Natural killer cell (primary cell): ENCODE data around the gene ECI1. TPM values are rescaled to one million over a fixed set of nuclear protein-coding genes. Genes with fewer than 3 reads are reported as not detected.

Experiments used
- ATAC-seq, 3 donors: fragments of 150-1000 bp in 2 of 3; fragments of 200-7000 bp in 1 of 3; cut with Tn5 transposase; 1 replicate in 1 of 3; 2 replicates in 2 of 3; pipeline ENCODE4 v1.10.0; 2021; ENCODE audit warnings: mild to moderate bottlenecking in 2 of 3, moderate library complexity in 2 of 3
- DNase-seq, 2 donors: peaks; one replicate each; pipeline versions ENCODE4 v3.0.0 to v3.0.0-alpha.2; 2013 to 2021; ENCODE audit warnings: mixed read lengths in 1 of 2
- H3K27ac ChIP-seq: one replicate; pipeline ENCODE4 v1.5.1; 2013; ENCODE audit warnings: mild to moderate bottlenecking, low read length
- H3K27me3 ChIP-seq: one replicate; pipeline ENCODE4 v1.6.1; 2013; ENCODE audit warnings: low read length; ENCODE audit not compliant: control insufficient read depth, insufficient read depth
- H3K36me3 ChIP-seq: one replicate; pipeline ENCODE4 v1.6.1; 2013; ENCODE audit warnings: low read length; ENCODE audit not compliant: control insufficient read depth, insufficient read depth
- H3K4me1 ChIP-seq: one replicate; pipeline ENCODE4 v1.6.1; 2013; ENCODE audit warnings: low read length; ENCODE audit not compliant: control insufficient read depth, insufficient read depth
- H3K4me3 ChIP-seq: one replicate; pipeline ENCODE4 v1.5.1; 2013; ENCODE audit warnings: low read length
- H3K9me3 ChIP-seq: one replicate; pipeline ENCODE4 v1.6.1; 2013; ENCODE audit warnings: low read length; ENCODE audit not compliant: control insufficient read depth, insufficient read depth
- H3K27ac Mint-ChIP-seq, 2 donors: one replicate each; pipeline ENCODE4 v1.8.0; 2022; ENCODE audit warnings: mild to moderate bottlenecking in 2 of 2, mixed read lengths in 2 of 2, moderate library complexity in 1 of 2
- H3K27me3 Mint-ChIP-seq, 2 donors: one replicate each; pipeline ENCODE4 v1.8.0; 2022; ENCODE audit warnings: low read depth in 2 of 2, mixed read lengths in 2 of 2
- H3K36me3 Mint-ChIP-seq: one replicate; pipeline ENCODE4 v1.8.0; 2022; ENCODE audit warnings: mixed read lengths
- H3K4me1 Mint-ChIP-seq, 2 donors: one replicate each; pipeline ENCODE4 v1.8.0; 2022; ENCODE audit warnings: mixed read lengths in 2 of 2
- H3K4me3 Mint-ChIP-seq: one replicate; pipeline ENCODE4 v1.8.0; 2022; ENCODE audit warnings: mild to moderate bottlenecking, moderate library complexity, mixed read lengths
- H3K9me3 Mint-ChIP-seq, 2 donors: one replicate each; pipeline ENCODE4 v1.8.0; 2022; ENCODE audit warnings: mixed read lengths in 2 of 2
- WGBS: methylation state at CpG from one replicate; pipeline ENCODE4 v1.1.7; 2013; ENCODE audit warnings: missing lambda C conversion rate; ENCODE audit not compliant: insufficient coverage; 5-methylcytosine and 5-hydroxymethylcytosine counted together
- intact Hi-C: fragments of 100-400 bp; cut with micrococcal nuclease; formaldehyde crosslinking; loops from one replicate; pipeline ENCODE4 v1.14.2; 2022
- total RNA-seq, 4 donors: library from RNA; stranded (reverse); fragments of 120-200 nt in 1 of 4; gene quantifications; one replicate each; pipeline versions ENCODE4 v1.2.3 to v1.2.4, GENCODE V29; 2013 to 2022
- TF ChIP-seq, protein P1 (sequence below): fragments of 200-600 bp; IDR thresholded peaks from one replicate; pipeline ENCODE4 v1.8.0; 2022; ENCODE audit warnings: antibody characterized with exemption

ECI1 gene
- total RNA-seq, 3 donors from 2014 or later (not counting 1 experiment from before 2014, with no cell fraction given): 14.6 to 19.2 (median 19.0) TPM

DNA sequence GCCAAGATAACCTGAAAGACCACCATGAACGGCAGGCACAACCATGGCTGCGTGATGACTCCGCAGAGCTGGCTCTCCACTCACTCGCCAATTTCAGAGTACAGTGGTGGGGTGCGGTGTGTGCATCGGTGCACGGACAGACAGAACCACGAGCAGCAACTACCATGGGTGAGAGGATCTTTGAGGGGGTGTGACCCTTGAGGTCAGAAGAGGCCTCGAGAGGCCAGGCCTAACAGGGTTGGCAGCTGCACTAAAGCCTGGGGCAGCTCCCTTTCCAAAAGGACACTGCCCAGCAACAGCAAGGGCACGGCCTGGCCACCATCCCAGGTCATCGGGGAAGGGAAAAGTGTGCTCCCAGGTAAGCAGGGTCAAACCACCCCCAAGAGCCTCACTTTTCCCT lies 1.9 kb upstream of the ECI1 start:
- no peak overlapping the region for H3K27ac ChIP-seq

GRCh38 chr16:2252806-2253148 lies 1.4 kb upstream of the ECI1 start:
- H3K36me3 ChIP-seq: peaks cover 37% of the 10 kb centered on the region
- TF ChIP-seq, protein P1, sequence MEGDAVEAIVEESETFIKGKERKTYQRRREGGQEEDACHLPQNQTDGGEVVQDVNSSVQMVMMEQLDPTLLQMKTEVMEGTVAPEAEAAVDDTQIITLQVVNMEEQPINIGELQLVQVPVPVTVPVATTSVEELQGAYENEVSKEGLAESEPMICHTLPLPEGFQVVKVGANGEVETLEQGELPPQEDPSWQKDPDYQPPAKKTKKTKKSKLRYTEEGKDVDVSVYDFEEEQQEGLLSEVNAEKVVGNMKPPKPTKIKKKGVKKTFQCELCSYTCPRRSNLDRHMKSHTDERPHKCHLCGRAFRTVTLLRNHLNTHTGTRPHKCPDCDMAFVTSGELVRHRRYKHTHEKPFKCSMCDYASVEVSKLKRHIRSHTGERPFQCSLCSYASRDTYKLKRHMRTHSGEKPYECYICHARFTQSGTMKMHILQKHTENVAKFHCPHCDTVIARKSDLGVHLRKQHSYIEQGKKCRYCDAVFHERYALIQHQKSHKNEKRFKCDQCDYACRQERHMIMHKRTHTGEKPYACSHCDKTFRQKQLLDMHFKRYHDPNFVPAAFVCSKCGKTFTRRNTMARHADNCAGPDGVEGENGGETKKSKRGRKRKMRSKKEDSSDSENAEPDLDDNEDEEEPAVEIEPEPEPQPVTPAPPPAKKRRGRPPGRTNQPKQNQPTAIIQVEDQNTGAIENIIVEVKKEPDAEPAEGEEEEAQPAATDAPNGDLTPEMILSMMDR: no peak
- H3K4me3 ChIP-seq: no peak overlapping the region
- H3K27ac ChIP-seq: peak overlapping the region; percentile 68
- Mint-ChIP-seq H3K36me3 (no peaks in the 10 kb centered on the region), H3K27ac (peak overlapping the region; percentile 54 to 85), H3K4me1 (peaks cover 0 to 14% of the 10 kb centered on the region in 2 donors), H3K4me3 (no peak overlapping the region), H3K9me3 (no peaks in the 10 kb centered on the region), H3K27me3 (no peaks in the 10 kb centered on the region)
- 89% methylated on average over 7 of the region's 7 CpGs for WGBS
- no peaks in the 10 kb centered on the region for H3K9me3 ChIP-seq
- H3K4me1 ChIP-seq: peaks cover 19% of the 10 kb centered on the region
- no peaks in the 10 kb centered on the region for H3K27me3 ChIP-seq
- intact Hi-C loops: no loop called here
- no peak for ATAC-seq
- no peak for DNase-seq

More for the DNA sequence above, 1.9 kb upstream of the ECI1 start:
- 86% methylated on average over 9 of the region's 11 CpGs for WGBS
- intact Hi-C loops: no loop called here
- TF ChIP-seq, protein P1: no peak
- Mint-ChIP-seq H3K4me3 (no peak overlapping the region), H3K9me3 (no peaks in the 10 kb centered on the region), H3K4me1 (peaks cover 0 to 14% of the 10 kb centered on the region in 2 donors), H3K27ac (peak overlapping the region; percentile 54 to 85), H3K27me3 (no peaks in the 10 kb centered on the region), H3K36me3 (no peaks in the 10 kb centered on the region)
- Histone ChIP-seq H3K9me3 (no peaks in the 10 kb centered on the region), H3K27me3 (no peaks in the 10 kb centered on the region), H3K4me3 (no peak overlapping the region), H3K36me3 (peaks cover 42% of the 10 kb centered on the region), H3K4me1 (peaks cover 19% of the 10 kb centered on the region)
- DNase-seq: no peak
- ATAC-seq: no peak

DNA sequence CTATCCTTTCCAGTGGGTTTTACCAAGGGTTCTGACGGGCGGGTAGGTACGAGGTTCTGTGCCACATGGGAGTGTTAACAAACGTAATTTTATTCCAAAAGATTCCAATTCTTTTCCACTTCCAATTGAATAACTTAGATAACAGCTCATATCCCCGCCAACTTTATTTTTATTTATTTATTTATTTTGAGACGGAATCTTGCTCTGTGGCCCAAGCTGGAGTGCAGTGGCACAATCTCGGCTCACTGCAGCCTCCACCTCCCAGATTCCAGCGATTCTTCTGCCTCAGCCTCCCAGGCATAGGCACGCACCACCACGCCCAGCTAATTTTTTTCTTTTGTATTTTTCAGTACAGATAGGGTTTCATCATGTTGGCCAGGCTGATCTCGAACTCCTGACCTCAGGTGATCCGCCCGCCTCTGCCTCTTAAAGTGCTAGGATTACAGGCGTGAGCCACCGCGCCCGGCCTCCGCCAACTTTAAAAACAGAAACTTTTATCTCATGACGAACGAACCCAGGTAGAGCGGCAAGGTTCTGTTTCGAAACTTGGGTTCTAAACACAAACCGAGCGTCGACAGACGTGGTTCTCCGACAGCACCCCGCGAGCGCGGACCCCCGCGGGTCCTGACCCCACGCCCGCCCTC lies 613 bp downstream of the ECI1 start:
- peak overlapping the region; percentile 71 for H3K27ac ChIP-seq
- H3K9me3 ChIP-seq: no peaks in the 10 kb centered on the region
- peak in 1 of 2 donors; percentile 65 for DNase-seq
- no peaks in the 10 kb centered on the region for H3K27me3 Mint-ChIP-seq
- peak overlapping the region; percentile 61 for H3K4me3 ChIP-seq
- peaks cover 25% of the 10 kb centered on the region for H3K36me3 ChIP-seq
- peak overlapping the region; percentile 90 for H3K4me3 Mint-ChIP-seq
- H3K4me1 Mint-ChIP-seq: peaks cover 0 to 6% of the 10 kb centered on the region in 2 donors
- H3K27me3 ChIP-seq: no peaks in the 10 kb centered on the region
- H3K27ac Mint-ChIP-seq: peak overlapping the region; percentile 81 to 85
- ATAC-seq: peak in 1 of 3 donors; percentile 3
- WGBS: 14% methylated on average over 34 of the region's 35 CpGs
- intact Hi-C loops: loop anchor here (1.0 kb wide), 1 partner anchor 27 kb away; the partner anchor contains the start of gene E4F1
- H3K36me3 Mint-ChIP-seq: no peaks in the 10 kb centered on the region
- TF ChIP-seq, protein P1: no peak
- H3K9me3 Mint-ChIP-seq: no peaks in the 10 kb centered on the region
- peaks cover 19% of the 10 kb centered on the region for H3K4me1 ChIP-seq
